IPS-20b (cell line): ENCODE data around the gene RUSC1.
A peak's percentile ranks its signal among the peaks of the same experiment; 100 is the strongest.

ENCODE experiments used
- H3K27ac ChIP-seq: one replicate; pipeline ENCODE4 v1.5.1; 2013; ENCODE audit warnings: low read length
- H3K27me3 ChIP-seq: 2 replicates; pipeline ENCODE4 v1.6.1; 2013; ENCODE audit warnings: mild to moderate bottlenecking, low read length, inconsistent platforms; ENCODE audit not compliant: insufficient read depth
- H3K36me3 ChIP-seq: 2 replicates; pipeline ENCODE4 v1.6.1; 2013; ENCODE audit warnings: low read depth, mild to moderate bottlenecking, inconsistent platforms, low read length, moderate library complexity; ENCODE audit not compliant: insufficient read depth
- H3K4me1 ChIP-seq: 2 replicates; pipeline ENCODE4 v1.6.1; 2013; ENCODE audit warnings: mild to moderate bottlenecking, control low read depth, inconsistent platforms, low read length, moderate library complexity; ENCODE audit not compliant: insufficient read depth
- H3K4me3 ChIP-seq: 2 replicates; pipeline ENCODE4 v1.5.1; 2013; ENCODE audit warnings: mild to moderate bottlenecking, low read length, inconsistent platforms
- H3K9ac ChIP-seq: 2 replicates; pipeline ENCODE4 v1.6.1; 2013; ENCODE audit warnings: low read depth, mild to moderate bottlenecking, inconsistent platforms, low read length, moderate library complexity
- H3K9me3 ChIP-seq: 2 replicates; pipeline ENCODE4 v1.6.1; 2013; ENCODE audit warnings: mild to moderate bottlenecking, low read depth, low read length, inconsistent platforms; ENCODE audit not compliant: insufficient read depth

Gene RUSC1

GRCh38 chr1:155316922-155317321 lies 3.8 kb upstream of the RUSC1 start:
- H3K9me3 ChIP-seq: no peaks in the 10 kb centered on the region
- H3K9ac ChIP-seq: no peak overlapping the region
- H3K4me3 ChIP-seq: no peak overlapping the region
- H3K4me1 ChIP-seq: peaks cover 5% of the 10 kb centered on the region; the same call in 1 of the 2 replicates
- peaks cover 64% of the 10 kb centered on the region for H3K36me3 ChIP-seq
- H3K27ac ChIP-seq: no peak overlapping the region
- peaks cover 10% of the 10 kb centered on the region for H3K27me3 ChIP-seq

GRCh38 chr1:155318082-155318481 lies 2.6 kb upstream of the RUSC1 start:
- Histone ChIP-seq H3K9me3 (no peaks in the 10 kb centered on the region), H3K4me1 (peaks cover 11% of the 10 kb centered on the region), H3K27me3 (peaks cover 17% of the 10 kb centered on the region), H3K9ac (no peak overlapping the region), H3K27ac (no peak overlapping the region), H3K36me3 (peaks cover 52% of the 10 kb centered on the region), H3K4me3 (no peak overlapping the region)

GRCh38 chr1:155319536-155319935 lies 1.2 kb upstream of the RUSC1 start:
- Histone ChIP-seq H3K27me3 (peaks cover 17% of the 10 kb centered on the region), H3K4me1 (peaks cover 11% of the 10 kb centered on the region), H3K27ac (no peak overlapping the region), H3K36me3 (peaks cover 42% of the 10 kb centered on the region), H3K9me3 (no peaks in the 10 kb centered on the region), H3K9ac (no peak overlapping the region), H3K4me3 (no peak overlapping the region)

GRCh38 chr1:155320252-155320651 lies 442 bp upstream of the RUSC1 start:
- Histone ChIP-seq H3K27ac (no peak overlapping the region), H3K27me3 (peaks cover 17% of the 10 kb centered on the region), H3K9ac (peak overlapping the region; percentile 50; the same call in 1 of the 2 replicates), H3K36me3 (peaks cover 35% of the 10 kb centered on the region), H3K4me3 (peak overlapping the region; percentile 75; the same call in 1 of the 2 replicates), H3K4me1 (peaks cover 11% of the 10 kb centered on the region), H3K9me3 (no peaks in the 10 kb centered on the region)

GRCh38 chr1:155321639-155322503 lies 1.2 kb downstream of the RUSC1 start:
- H3K9ac ChIP-seq: no peak overlapping the region; the same call in 1 of the 2 replicates
- peak overlapping the region; percentile 97 for H3K4me3 ChIP-seq
- peaks cover 42% of the 10 kb centered on the region for H3K36me3 ChIP-seq
- no peak overlapping the region for H3K27ac ChIP-seq
- peaks cover 11% of the 10 kb centered on the region for H3K4me1 ChIP-seq
- H3K27me3 ChIP-seq: peaks cover 17% of the 10 kb centered on the region
- no peaks in the 10 kb centered on the region for H3K9me3 ChIP-seq

GRCh38 chr1:155322571-155322952 lies 1.9 kb downstream of the RUSC1 start:
- Histone ChIP-seq H3K27ac (no peak overlapping the region), H3K4me1 (peaks cover 11% of the 10 kb centered on the region), H3K27me3 (peaks cover 17% of the 10 kb centered on the region), H3K4me3 (peak overlapping the region; percentile 97), H3K9ac (no peak overlapping the region; the same call in 1 of the 2 replicates), H3K36me3 (peaks cover 43% of the 10 kb centered on the region), H3K9me3 (no peaks in the 10 kb centered on the region)

- Histone ChIP-seq H3K27me3 (peaks cover 17% of the 10 kb centered on the region), H3K9ac (peak overlapping the region; percentile 89; the same call in 1 of the 2 replicates), H3K4me3 (peak overlapping the region; percentile 97), H3K36me3 (peaks cover 43% of the 10 kb centered on the region), H3K27ac (no peak overlapping the region), H3K9me3 (no peaks in the 10 kb centered on the region), H3K4me1 (peaks cover 11% of the 10 kb centered on the region)
These were observed 2.4 kb downstream of the RUSC1 start for GRCh38 chr1:155322953-155323728.

- Histone ChIP-seq H3K27ac (peak overlapping the region; percentile 82), H3K27me3 (peaks cover 17% of the 10 kb centered on the region), H3K4me3 (peak overlapping the region; percentile 97), H3K9me3 (no peaks in the 10 kb centered on the region), H3K9ac (peak overlapping the region; percentile 89; the same call in 1 of the 2 replicates), H3K4me1 (peaks cover 11% of the 10 kb centered on the region), H3K36me3 (peaks cover 43% of the 10 kb centered on the region)
These were observed 3.0 kb downstream of the RUSC1 start for GRCh38 chr1:155323729-155324036.

- Histone ChIP-seq H3K27ac (peak overlapping the region; percentile 82), H3K27me3 (peaks cover 17% of the 10 kb centered on the region), H3K9me3 (no peaks in the 10 kb centered on the region), H3K4me3 (peak overlapping the region; percentile 97), H3K4me1 (peaks cover 11% of the 10 kb centered on the region), H3K9ac (peak overlapping the region; percentile 89; the same call in 1 of the 2 replicates), H3K36me3 (peaks cover 38% of the 10 kb centered on the region)
These were observed 3.5 kb downstream of the RUSC1 start for GRCh38 chr1:155324037-155324716.

GRCh38 chr1:155324717-155325602 lies 4.3 kb downstream of the RUSC1 start:
- Histone ChIP-seq H3K9me3 (no peaks in the 10 kb centered on the region), H3K27ac (no peak overlapping the region), H3K27me3 (peaks cover 17% of the 10 kb centered on the region), H3K9ac (peak overlapping the region; percentile 85), H3K4me1 (peaks cover 11% of the 10 kb centered on the region), H3K4me3 (peak overlapping the region; percentile 97), H3K36me3 (peaks cover 34% of the 10 kb centered on the region)

GRCh38 chr1:155325603-155325893 lies 4.9 kb downstream of the RUSC1 start:
- Histone ChIP-seq H3K27ac (no peak overlapping the region), H3K4me1 (peaks cover 7% of the 10 kb centered on the region)

More at GRCh38 chr1:155325603-155325893, 4.9 kb downstream of the RUSC1 start:
- peaks cover 17% of the 10 kb centered on the region for H3K27me3 ChIP-seq
- H3K9ac ChIP-seq: peak overlapping the region; percentile 85; the same call in 1 of the 2 replicates
- peaks cover 39% of the 10 kb centered on the region for H3K36me3 ChIP-seq
- H3K9me3 ChIP-seq: no peaks in the 10 kb centered on the region
- H3K4me3 ChIP-seq: peak overlapping the region; percentile 97; the same call in 1 of the 2 replicates
